Colonic mucosa (tissue), 4 donors: Measurements from ENCODE around the gene FGFR2. TPM values are rescaled to one million over a fixed set of nuclear protein-coding genes. Genes with fewer than 3 reads are reported as not detected.
A peak's percentile ranks its signal among the peaks of the same experiment; 100 is the strongest.

Source experiments
- DNase-seq: peaks from one replicate; pipeline ENCODE4 v3.0.0-alpha.2; 2020
- H3K27ac ChIP-seq: fragments of 200-600 bp; one replicate; pipeline ENCODE4 v1.8.0; 2021
- H3K27me3 ChIP-seq: fragments of 200-600 bp; one replicate; pipeline ENCODE4 v1.8.0; 2021
- H3K36me3 ChIP-seq: fragments of 200-600 bp; one replicate; pipeline ENCODE4 v1.8.0; 2021
- H3K4me1 ChIP-seq: fragments of 200-600 bp; one replicate; pipeline ENCODE4 v1.8.0; 2021; ENCODE audit warnings: mild to moderate bottlenecking
- H3K4me3 ChIP-seq: fragments of 200-600 bp; one replicate; pipeline ENCODE4 v1.8.0; 2021
- H3K9ac ChIP-seq, 2 donors: one replicate each; pipeline ENCODE4 v1.7.0; 2013; ENCODE audit warnings: control low read depth in 2 of 2, low read depth in 2 of 2, low read length in 2 of 2
- H3K9me3 ChIP-seq: fragments of 200-600 bp; one replicate; pipeline ENCODE4 v1.8.0; 2021
- intact Hi-C: fragments of 100-400 bp; cut with DNase I; formaldehyde crosslinking; loops from one replicate; pipeline ENCODE4 v1.14.1; 2022
- total RNA-seq, 2 donors: library from RNA; stranded (reverse); fragmentation: NEBNext Ultra II Directional in 1 of 2; extraction: Animal tissue kit (Norgen Biotek cat#: 25700) in 1 of 2; gene quantifications; one replicate each; pipeline ENCODE4 v1.2.1, GENCODE V29; 2021
- TF ChIP-seq, protein P1 (sequence below): fragments of 200-600 bp; IDR thresholded peaks from one replicate; pipeline ENCODE4 v1.8.0; 2022; ENCODE audit warnings: antibody characterized with exemption, mild to moderate bottlenecking
- donor health status: healthy.
- donor health status: DM: no; HTN: no; CAD: no.
- donor health status: DM: no; HTN: no; CAD: no.

FGFR2 gene
- total RNA-seq, result 10 to 100 TPM; 25.6 to 40.9 TPM

DNA sequence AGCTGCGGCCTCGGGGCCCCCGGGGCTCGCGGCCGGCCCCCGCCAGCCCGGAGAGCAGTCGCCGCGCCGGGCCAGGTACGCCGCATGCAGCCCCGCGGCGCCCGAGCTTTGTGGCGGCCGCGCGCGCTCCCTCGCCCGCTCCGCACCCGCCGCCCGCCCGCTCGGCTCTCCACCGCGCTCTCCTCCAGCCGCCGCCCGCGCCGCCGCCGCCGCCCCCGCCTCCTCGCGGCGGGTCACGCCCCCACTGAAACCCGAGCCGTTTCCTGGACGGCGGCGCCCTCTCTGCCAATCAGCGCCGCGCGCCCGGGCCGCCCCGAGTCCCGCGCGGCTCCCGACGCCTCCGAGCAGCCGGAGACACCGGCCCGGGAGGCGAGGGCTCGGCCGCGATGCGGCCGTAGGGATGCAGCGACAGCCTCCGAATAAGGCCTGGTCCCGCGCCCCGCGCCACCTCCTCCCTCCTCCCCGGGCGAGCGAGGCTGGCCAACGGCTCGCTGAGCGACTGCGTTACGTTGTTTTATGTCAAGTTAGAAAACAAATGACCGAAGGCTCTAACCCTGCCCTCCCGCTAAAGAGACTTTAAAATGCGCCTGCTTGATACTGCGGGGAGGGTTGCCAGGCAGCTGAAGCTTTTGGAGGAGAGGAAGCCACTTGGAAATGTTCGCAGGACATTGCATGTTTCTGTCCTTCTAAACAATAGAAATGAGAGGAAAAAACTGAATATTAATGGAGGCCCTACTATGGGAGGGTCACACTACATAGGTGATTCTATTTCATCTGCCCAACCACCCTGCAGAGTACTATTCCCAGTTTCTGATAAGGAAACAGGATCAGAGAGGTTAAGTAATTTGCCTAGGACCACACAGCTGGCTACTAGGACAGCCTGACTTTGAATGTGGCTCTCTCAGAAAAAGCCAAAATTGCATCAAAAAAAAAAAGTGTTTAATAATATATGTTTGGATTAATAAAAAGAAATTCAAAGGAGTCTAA lies at the start of gene FGFR2:
Gene FGFR2 (minus strand): TSS at position 182 of the 987 bp plus-strand sequence. CDS start 4,627 bp downstream, outside the sequence.
- intact Hi-C loops, result no loop called here
- Histone ChIP-seq H3K4me3 (peak within 1 kb of the TSS; percentile 65), H3K4me1 (no peaks in the 10 kb centered on the region)

DNA sequence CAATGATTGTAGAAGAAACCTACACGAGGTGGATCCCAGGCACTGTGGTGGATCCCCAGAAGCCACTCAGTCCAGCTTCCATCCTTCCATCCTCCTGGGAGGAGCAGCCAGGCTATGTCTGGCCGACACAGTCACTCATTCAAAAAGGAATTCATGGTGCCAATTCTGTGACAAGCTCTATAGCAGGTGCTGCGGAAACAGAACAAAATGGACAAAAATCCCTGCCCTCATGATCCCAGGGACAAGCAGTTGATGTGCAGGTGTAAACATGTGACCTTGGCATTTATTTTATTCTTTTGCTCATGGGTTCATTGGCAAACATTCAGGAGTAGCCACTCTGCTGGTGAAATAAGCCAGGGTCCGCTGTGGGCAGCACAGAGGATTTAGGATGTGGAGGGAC lies 49.2 kb upstream of the FGFR2 start:
- Histone ChIP-seq H3K9ac (no peak overlapping the region), H3K36me3 (no peaks in the 10 kb centered on the region), H3K4me1 (no peaks in the 10 kb centered on the region), H3K27ac (no peak overlapping the region), H3K27me3 (no peaks in the 10 kb centered on the region), H3K4me3 (no peak overlapping the region), H3K9me3 (no peaks in the 10 kb centered on the region)
- DNase-seq, result no peak
- intact Hi-C loops, result no loop called here
- TF ChIP-seq, protein P1, sequence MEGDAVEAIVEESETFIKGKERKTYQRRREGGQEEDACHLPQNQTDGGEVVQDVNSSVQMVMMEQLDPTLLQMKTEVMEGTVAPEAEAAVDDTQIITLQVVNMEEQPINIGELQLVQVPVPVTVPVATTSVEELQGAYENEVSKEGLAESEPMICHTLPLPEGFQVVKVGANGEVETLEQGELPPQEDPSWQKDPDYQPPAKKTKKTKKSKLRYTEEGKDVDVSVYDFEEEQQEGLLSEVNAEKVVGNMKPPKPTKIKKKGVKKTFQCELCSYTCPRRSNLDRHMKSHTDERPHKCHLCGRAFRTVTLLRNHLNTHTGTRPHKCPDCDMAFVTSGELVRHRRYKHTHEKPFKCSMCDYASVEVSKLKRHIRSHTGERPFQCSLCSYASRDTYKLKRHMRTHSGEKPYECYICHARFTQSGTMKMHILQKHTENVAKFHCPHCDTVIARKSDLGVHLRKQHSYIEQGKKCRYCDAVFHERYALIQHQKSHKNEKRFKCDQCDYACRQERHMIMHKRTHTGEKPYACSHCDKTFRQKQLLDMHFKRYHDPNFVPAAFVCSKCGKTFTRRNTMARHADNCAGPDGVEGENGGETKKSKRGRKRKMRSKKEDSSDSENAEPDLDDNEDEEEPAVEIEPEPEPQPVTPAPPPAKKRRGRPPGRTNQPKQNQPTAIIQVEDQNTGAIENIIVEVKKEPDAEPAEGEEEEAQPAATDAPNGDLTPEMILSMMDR, result no peak

More for the DNA sequence above, at the start of gene FGFR2:
- no peaks in the 10 kb centered on the region for H3K36me3 ChIP-seq
- peak within 1 kb of the TSS; percentile 60 to 84 for H3K9ac ChIP-seq
- H3K27ac ChIP-seq, result peak within 1 kb of the TSS; percentile 71
- peak; percentile 86 for DNase-seq
- no peaks in the 10 kb centered on the region for H3K9me3 ChIP-seq
- TF ChIP-seq, protein P1, result no peak
- H3K27me3 ChIP-seq, result peaks cover 13% of the 10 kb centered on the region

DNA sequence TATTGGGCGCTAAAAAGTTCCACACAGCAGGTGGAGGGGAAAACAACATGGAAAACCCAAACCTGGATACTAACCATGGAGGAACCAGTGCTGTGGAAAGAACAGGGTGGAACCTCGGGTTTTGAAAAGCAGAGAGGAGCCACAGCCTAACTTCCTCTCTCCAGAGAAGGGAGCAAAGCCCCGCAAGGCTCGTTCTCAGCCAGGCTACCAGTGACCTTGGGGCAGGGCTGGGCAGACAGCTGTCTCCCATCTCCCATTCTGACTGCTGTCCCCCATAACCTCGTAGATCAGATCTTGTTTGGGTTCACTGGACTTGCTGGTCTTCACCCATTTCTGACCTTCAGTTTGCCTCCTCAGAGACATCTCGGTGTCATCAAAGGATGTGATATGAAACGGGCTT lies 47.5 kb upstream of the FGFR2 start:
- H3K27ac ChIP-seq, result no peak overlapping the region
- intact Hi-C loops, result no loop called here
- H3K36me3 ChIP-seq, result no peaks in the 10 kb centered on the region
- TF ChIP-seq, protein P1, result no peak
- DNase-seq, result no peak
- no peak overlapping the region for H3K9ac ChIP-seq
- no peaks in the 10 kb centered on the region for H3K4me1 ChIP-seq
- H3K4me3 ChIP-seq, result no peak overlapping the region
- no peaks in the 10 kb centered on the region for H3K9me3 ChIP-seq
- no peaks in the 10 kb centered on the region for H3K27me3 ChIP-seq

DNA sequence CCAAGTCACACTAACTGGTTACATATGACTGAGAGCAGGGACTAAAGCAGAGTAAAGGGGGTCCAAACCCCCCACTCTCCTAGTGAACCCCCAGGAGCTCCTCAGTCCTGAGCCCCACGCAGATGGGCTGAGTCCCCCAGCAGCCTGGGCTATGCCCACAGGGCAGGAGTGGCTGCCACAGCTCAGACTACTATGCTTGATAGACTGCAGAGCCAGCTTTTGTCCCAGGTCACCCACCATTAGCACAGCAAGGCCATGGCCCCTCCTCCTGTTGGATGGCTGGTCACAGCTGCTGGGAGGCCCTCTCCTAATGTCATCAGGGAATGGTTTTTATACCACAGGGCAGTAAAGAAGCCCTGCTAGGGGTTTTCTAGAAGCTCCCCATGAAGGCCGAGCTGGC lies 46.3 kb upstream of the FGFR2 start:
- Histone ChIP-seq H3K4me3 (no peak overlapping the region), H3K4me1 (no peaks in the 10 kb centered on the region), H3K9me3 (no peaks in the 10 kb centered on the region), H3K9ac (no peak overlapping the region), H3K27ac (no peak overlapping the region), H3K27me3 (no peaks in the 10 kb centered on the region), H3K36me3 (no peaks in the 10 kb centered on the region)
- TF ChIP-seq, protein P1, result no peak
- no peak for DNase-seq
- intact Hi-C loops, result no loop called here

DNA sequence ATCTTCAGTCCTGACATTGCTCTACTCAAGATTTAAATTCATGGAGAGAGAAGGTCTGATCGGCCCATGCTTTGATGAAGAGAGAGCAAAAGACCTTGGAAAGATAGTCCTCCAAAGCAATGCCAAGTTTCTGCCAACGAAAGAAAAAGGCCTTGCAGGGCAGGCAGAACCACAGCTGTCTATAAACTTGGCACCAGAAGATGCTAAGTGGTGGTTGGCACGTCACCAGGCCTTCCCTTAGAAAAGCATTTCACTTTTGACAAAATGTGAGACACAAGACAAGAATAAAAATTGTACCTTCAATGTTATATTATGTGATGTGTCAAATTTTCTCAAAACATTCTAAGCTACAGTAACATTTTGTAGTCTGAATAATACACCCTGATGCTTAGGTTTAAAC lies 42.0 kb upstream of the FGFR2 start:
- Histone ChIP-seq H3K4me3 (no peak overlapping the region), H3K9me3 (no peaks in the 10 kb centered on the region), H3K4me1 (no peaks in the 10 kb centered on the region), H3K9ac (no peak overlapping the region), H3K27me3 (no peaks in the 10 kb centered on the region), H3K36me3 (no peaks in the 10 kb centered on the region), H3K27ac (no peak overlapping the region)
- TF ChIP-seq, protein P1, result no peak
- DNase-seq, result no peak
- intact Hi-C loops, result no loop called here
